GM12891 (cell line): ENCODE results near the gene NSD1.

Experiments used
- POLR2A ChIP-seq: IDR thresholded peaks from 2 replicates; pipeline ENCODE4 v1.6.1; 2011; ENCODE audit warnings: low read depth, low read length, control low read depth
- POLR2AphosphoS5 ChIP-seq: IDR thresholded peaks from 2 replicates; pipeline ENCODE4 v1.6.1; 2011; ENCODE audit warnings: low read depth, low read length, control low read depth
- TAF1 ChIP-seq: IDR thresholded peaks from 2 replicates; pipeline ENCODE4 v1.6.1; 2011; ENCODE audit warnings: low read depth, low read length, control low read depth

GRCh38 chr5:177335701-177336065, 202.1 kb downstream of the NSD1 start:
- no peak for TF ChIP-seq POLR2A
- TF ChIP-seq TAF1, result no peak
- TF ChIP-seq POLR2AphosphoS5, result no peak
